RCC 7860 (cell line): ENCODE measurements around the gene SLX9.

ENCODE experiments used
- DNase-seq: peaks from one replicate; pipeline ENCODE4 v3.0.0-alpha.2; 2015; ENCODE audit warnings: low spot score
- FAIRE-seq: peaks from 2 replicates; lab custom pipeline; 2012; peaks lifted over from hg19 to GRCh38; lab: Jason Lieb, UNC

The SLX9 gene

DNA sequence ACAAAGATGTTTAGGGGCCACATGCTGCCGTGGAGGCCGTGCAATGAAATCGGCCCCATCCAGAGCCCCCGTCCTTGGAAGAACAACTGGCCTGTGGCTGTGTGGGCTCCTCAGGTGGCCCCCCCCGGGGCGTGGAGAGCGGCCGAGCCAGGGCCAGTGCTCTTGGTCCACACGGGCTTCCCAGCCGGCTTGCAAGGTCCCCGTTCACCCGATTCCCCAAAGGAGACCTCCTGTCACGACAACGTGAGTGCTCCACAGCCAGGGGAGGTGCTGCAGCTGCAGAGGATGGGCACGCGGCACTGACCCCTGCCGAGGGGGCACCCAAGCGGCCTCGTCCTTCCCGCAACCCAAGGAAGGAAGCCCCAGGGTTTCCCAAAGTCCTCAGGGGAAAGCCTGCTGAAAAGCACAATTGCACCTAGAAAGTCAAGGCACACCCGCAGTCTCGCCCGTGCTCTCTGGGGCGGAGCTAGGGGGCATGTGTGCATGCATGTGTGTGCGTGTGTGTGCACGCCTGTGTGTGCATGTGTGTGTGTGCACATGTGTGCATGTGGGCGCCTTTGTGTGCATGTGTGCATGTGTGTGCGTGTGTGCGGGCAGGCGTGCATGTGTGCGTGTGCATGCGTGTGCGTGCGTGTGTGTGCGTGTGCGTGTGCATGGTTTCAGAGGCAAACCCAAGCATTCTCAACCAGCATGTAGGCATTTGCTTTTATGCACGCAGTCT lies 48.2 kb downstream of the SLX9 start:
- no peak for DNase-seq
- no peak for FAIRE-seq

GRCh38 chr21:44988607-44989536 lies 49.0 kb downstream of the SLX9 start:
- no peak for DNase-seq
- no peak for FAIRE-seq

DNA sequence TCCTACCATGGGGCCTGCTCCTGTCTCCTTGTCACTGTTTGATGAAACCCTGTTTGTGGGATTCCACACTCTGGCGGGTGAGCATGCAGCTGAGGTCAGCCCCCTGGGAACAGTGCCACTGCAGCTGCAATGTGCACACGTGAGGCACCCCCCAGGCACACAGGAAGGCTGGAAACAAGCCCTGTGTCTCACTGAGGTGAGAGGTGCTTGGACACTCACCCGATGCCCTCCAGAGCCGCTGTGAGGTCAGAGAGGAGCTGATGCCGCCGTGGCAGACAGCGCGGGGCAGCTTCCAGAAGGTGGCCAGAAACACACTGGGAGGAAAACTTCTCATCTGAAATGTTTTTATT lies 49.7 kb downstream of the SLX9 start:
- FAIRE-seq (no peak), DNase-seq (no peak)

- no peak for FAIRE-seq
- DNase-seq, result no peak
Observed at GRCh38 chr21:44989943-44990780, 50.3 kb downstream of the SLX9 start.

DNA sequence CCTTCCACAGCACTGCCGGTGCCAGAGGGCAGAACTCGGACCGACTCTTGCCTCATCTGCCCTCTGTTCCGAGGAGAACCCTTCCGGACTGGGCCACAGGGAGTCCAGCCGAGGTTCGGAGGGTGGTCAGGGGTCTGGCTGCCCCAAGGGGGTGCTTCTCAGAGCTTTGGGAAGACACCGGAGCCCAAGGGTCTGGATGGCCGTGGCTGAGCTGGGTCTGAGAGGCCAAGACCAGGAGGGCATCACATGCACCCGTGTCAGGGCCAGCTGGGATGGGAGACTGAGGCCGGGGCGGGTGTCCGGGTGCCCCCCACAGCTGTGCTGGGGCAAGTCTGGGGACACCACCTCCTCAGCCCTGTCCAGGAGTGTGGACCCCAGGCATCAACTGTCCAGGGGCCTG lies 51.1 kb downstream of the SLX9 start:
- FAIRE-seq (no peak), DNase-seq (no peak)

- DNase-seq (no peak), FAIRE-seq (no peak)
Observed at GRCh38 chr21:44991538-44992483, 52.0 kb downstream of the SLX9 start.

GRCh38 chr21:44992608-44993031 lies 52.8 kb downstream of the SLX9 start:
- DNase-seq (no peak), FAIRE-seq (no peak)

GRCh38 chr21:44993321-44994046 lies 53.7 kb downstream of the SLX9 start:
- FAIRE-seq (no peak), DNase-seq (no peak)

DNA sequence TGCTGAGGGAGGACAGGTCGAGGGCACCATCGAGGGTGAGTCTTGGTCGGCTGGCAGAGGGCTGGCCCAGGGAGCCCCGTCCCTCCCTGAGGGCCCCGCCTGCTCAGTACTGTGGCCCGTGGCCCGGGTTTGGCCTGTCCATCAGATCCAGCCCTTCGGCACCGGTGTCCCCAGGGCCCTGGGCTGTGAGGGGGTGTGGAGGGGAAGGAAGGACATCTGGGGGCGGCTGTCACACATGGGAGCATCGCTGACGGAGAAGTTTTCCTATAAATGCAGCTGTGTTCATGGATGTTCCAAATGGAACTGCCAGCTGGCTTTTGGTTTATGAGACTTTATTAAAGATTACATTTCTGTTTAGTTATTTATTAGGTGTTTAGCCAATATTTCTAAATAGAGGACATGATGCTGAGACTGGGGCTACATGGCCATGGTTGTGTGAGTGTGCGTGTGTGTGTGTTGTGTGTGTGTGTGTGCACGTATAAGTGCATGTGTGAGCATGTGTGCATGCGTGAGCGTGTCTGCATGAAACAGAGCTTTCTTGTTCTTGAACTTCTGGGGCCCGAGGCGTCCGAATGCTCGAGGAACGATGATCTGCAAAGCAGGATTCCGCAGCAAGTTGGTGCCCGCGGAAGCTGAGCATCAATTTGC lies 54.3 kb downstream of the SLX9 start:
- FAIRE-seq, result no peak
- DNase-seq, result no peak

- no peak for FAIRE-seq
- no peak for DNase-seq
Observed at GRCh38 chr21:44994695-44995342, 55.0 kb downstream of the SLX9 start.

DNA sequence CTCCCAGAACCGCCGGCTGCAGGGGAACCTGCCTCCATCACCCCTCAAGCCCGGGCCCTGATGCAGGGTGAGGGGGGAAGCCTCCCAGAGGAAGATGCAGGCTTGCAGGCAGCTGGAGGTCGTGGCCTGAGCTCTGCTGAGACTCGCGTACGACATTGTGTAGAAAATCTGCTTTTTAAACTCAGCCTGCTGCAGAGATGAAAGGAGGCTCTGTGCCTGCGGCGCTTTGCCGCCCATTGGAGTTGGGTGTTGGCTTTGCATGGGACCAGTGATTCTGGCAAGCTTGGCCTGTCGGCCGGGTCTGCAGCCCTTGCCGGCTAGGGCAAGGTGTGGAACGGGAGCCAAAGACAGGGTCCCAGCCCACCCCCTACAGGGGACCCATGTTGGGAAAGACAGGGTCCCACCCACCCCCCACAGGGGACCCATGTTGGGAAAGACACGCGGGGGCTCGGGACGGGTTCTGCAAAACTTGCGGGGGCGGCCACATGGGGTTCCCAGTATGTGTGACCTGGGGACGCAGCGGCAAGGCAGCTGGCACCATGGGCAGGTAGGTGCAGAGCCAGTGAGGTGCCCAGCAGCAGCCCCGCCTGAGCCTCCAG lies 55.6 kb downstream of the SLX9 start:
- no peak for FAIRE-seq
- DNase-seq, result no peak

- DNase-seq (no peak), FAIRE-seq (no peak)
Observed at GRCh38 chr21:44996096-44996495, 56.3 kb downstream of the SLX9 start.

DNA sequence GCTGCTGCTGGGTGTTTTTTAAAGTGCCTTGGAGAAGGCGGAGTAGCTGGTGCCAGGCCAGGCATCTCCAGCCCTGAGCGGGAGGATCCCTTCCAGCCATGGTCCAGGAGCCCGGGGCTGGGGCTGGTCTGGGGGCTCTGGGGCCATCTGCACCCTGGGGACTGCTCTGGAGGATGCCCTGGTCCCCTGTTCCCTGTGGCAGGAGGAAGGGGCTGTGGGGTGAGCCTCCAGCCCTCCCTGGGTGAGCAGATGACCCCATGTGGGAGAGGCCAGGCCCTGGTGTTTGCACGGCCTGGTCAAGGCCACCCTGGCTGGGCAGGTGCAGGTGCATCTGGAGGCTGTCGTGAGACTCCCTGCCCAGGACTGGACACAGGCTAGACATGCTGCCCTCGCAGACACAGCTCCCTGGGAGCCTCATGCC lies 56.7 kb downstream of the SLX9 start:
- FAIRE-seq (no peak), DNase-seq (no peak)

- DNase-seq (no peak), FAIRE-seq (no peak)
Observed at GRCh38 chr21:44996983-44997936, 57.4 kb downstream of the SLX9 start.

GRCh38 chr21:44998086-44998620 lies 58.3 kb downstream of the SLX9 start:
- FAIRE-seq (no peak), DNase-seq (no peak)

DNA sequence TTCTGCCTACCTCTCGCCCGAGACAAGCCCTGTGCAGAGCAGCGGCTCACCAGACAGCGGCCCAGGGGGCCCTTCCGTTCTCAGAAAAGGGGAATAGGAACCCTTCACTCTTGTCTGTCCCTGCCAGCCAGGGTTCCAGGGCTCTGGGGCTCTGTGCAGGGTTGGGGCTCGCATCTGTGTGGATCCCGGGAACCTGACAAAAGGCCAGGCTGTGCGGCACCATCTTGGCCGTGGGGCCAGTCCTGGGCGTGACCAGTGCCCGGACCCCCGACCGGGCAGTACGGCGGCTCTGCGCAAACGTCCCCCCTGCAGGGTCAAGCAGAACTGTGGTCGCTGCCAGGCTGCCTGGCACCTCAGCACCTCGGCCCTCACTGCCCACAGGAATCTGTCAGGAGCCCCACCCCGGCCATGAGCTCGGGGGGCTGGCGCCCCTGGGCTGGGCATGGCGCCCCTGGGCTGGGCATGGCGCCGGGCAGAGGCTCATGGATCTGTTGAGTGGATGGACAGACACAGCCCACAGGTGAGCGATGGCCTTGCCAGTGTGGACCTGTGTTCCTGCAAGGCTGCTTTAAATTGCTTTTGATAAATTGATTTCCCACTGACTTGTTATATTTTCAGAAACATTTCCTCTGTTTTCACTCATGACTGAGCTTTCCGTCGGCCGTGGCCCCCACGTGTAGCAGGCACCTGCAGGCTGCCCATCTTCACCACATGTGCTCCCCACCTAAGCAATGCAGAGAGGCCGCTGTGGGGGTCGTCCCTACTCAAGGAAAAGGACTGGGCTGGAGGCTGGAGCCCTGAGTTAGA lies 59.0 kb downstream of the SLX9 start:
- no peak for FAIRE-seq
- DNase-seq, result no peak
